ENCODE results near the gene MAP3K14. TPM values are rescaled to one million over a fixed set of nuclear protein-coding genes. Genes with fewer than 3 reads are reported as not detected.

Gene MAP3K14
- total and polyA plus RNA-seq, 10 of the 15 experiments (the other 5 are each of a cell fraction or from before 2014, with no cell fraction given) = 2.1 to 33.3 (median 19.7) TPM

DNA sequence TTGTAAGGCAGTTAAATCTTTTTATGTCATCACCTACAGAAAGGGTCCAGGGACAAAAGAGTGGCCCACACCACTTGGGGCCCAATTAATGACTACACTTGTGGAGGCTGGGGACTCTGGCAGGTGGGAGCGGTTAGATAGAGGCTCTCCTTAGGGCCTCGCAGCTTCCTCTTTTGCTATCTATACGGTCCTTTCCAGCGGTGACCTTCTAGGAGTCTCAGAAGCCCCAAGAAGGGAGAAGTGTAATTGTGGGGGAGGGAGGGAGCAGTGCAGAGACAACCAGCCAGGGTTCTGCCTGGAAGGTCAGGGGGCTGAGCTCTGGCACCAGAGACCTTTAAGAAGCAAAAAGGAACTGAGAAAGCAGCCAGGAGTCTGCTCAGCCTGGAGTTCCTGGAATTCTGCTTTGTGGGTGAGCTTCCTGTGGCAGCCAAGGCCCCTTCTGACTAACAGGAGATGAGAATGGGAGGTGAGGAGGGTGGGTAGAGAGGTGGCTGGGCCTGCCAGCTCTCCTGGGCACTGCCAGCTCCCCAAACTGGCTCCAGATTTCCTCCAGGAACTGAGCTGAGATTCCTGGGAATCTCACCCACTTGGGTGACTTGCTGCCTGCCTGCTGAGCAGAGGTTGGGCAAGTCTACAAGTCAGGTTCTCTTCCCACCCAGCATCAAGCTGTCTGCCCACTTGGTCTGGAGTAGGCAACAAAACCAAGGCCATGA is 16.3 kb upstream of the MAP3K14 start:
- no peaks in the 10 kb centered on the region for H3K27me3 ChIP-seq (replicated peaks in 1 of 2; ENCODE audit: control insufficient read depth in 2 of 2, insufficient read depth in 2 of 2, low read length in 1 of 2)
- no TSS peak for BruUV-seq (replicated peaks)
- peak overlapping the region; percentile 3; the same call in 1 of the 2 replicates for H3K4me3 ChIP-seq
- H3K36me3 ChIP-seq (ENCODE audit: control insufficient read depth in 2 of 2, insufficient read depth in 2 of 2, low read length in 1 of 2) = no peaks in the 10 kb centered on the region
- no peaks in the 10 kb centered on the region for H3K9me3 ChIP-seq (replicated peaks; ENCODE audit: control insufficient read depth, insufficient read depth, low read length)
- peaks cover 43% of the 10 kb centered on the region for H3K4me1 ChIP-seq (ENCODE audit: control insufficient read depth, insufficient read depth, low read length)
- ChIA-PET POLR2A (interaction anchor here (0.6 to 3.2 kb wide), 7 partner anchors 9 to 40 kb away, joined by 3 to 32 read pairs (median 4); partner anchors contain the start of gene MAP3K14), CTCF (interaction anchor here (0.6 to 1.9 kb wide), 9 partner anchors 12 to 57 kb away, joined by 3 to 7 read pairs (median 3); no protein-coding TSS in a partner anchor), SMC1A (ENCODE audit: uncharacterized antibody, unreplicated experiment) (interaction anchor here (0.8 to 2.5 kb wide), 12 partner anchors 10 to 107 kb away, joined by 3 to 15 read pairs (median 6); partner anchors contain the start of gene MAP3K14), RAD21 (ENCODE audit: unreplicated experiment) (interaction anchor here (0.7 to 2.4 kb wide), 10 partner anchors 17 to 136 kb away, joined by 3 to 22 read pairs (median 4); partner anchors contain the start of gene MAP3K14)
- in situ Hi-C loops (cut with MboI) = no loop called here
- H3K27ac ChIP-seq (ENCODE audit: control insufficient read depth, insufficient read depth) = peak overlapping the region; percentile 33
- FAIRE-seq (peak; percentile 93), ATAC-seq (peak; percentile 78), DNase-seq (ENCODE audit: low read depth, low spot score) (no peak)
- no peaks in the 10 kb centered on the region for H4K20me1 ChIP-seq (ENCODE audit: control insufficient read depth, insufficient read depth)
- no peak overlapping the region; the same call in 1 of the 2 replicates for H2AFZ ChIP-seq (ENCODE audit: control insufficient read depth, low read depth, low read length)
- H3K79me2 ChIP-seq (ENCODE audit: control insufficient read depth, insufficient read depth, low read length) = no peaks in the 10 kb centered on the region
- peak overlapping the region; percentile 85 for H3K4me2 ChIP-seq (ENCODE audit: control insufficient read depth, insufficient read depth)
- intact Hi-C loops (cut with micrococcal nuclease; ENCODE audit: unreplicated experiment) = no loop called here
- 5% methylated on average over 4 of the region's 4 CpGs for WGBS (ENCODE audit: insufficient coverage, insufficient replicate concordance, low lambda C conversion rate, missing lambda C conversion rate)
- H3K9ac ChIP-seq (ENCODE audit: control insufficient read depth, insufficient read depth, low read length) = peak overlapping the region; percentile 8; the same call in 1 of the 2 replicates
- TF ChIP-seq MTA2 (IDR thresholded peaks at IDR 0.05; ENCODE audit: low read depth) = peak; percentile 74
- TF ChIP-seq IKZF1 (conservative IDR thresholded peaks at IDR 0.05) = peak; percentile 96
- TF ChIP-seq SPI1 (IDR thresholded peaks at IDR 0.05; ENCODE audit: borderline replicate concordance, insufficient read depth, low read depth, low read length) = peak; percentile 87
- TF ChIP-seq RFX5 (IDR thresholded peaks at IDR 0.05; ENCODE audit: low read depth, low read length) = no peak
- no peak for TF ChIP-seq CHD4 (IDR thresholded peaks at IDR 0.05)
- peak; percentile 88 for TF ChIP-seq NR2F1 (conservative IDR thresholded peaks at IDR 0.05)
- TF ChIP-seq BRCA1 (IDR thresholded peaks at IDR 0.05; ENCODE audit: low read depth, low read length) = no peak
- peak; percentile 26; the same call in 1 of the 2 replicates for TF ChIP-seq NBN (IDR thresholded peaks at IDR 0.05)
- TF ChIP-seq BHLHE40 (IDR thresholded peaks at IDR 0.05; ENCODE audit: borderline replicate concordance in 1 of 2, low read depth in 2 of 2, low read length in 1 of 2) = peak in 1 of 2 experiments; percentile 9; a peak in 1 of 4 replicates
- no peak for TF ChIP-seq SUPT20H (IDR thresholded peaks at IDR 0.05; ENCODE audit: borderline replicate concordance, control insufficient read depth, low read depth, low read length)
- no peak for TF ChIP-seq ZNF622 (IDR thresholded peaks at IDR 0.05)
- TF ChIP-seq YY1 (IDR thresholded peaks at IDR 0.05; ENCODE audit: low read depth, low read length) = 0 out of 2 replicates have a peak, but pooled peaks have one; percentile 4
- 0 out of 2 replicates have a peak, but pooled peaks have one; percentile 52 for TF ChIP-seq GATAD2B (conservative IDR thresholded peaks at IDR 0.05; ENCODE audit: low read depth)
- TF ChIP-seq NFIC (IDR thresholded peaks at IDR 0.05; ENCODE audit: low read depth, low read length) = peak; percentile 62; the same call in 1 of the 2 replicates
- TF ChIP-seq, protein P1, sequence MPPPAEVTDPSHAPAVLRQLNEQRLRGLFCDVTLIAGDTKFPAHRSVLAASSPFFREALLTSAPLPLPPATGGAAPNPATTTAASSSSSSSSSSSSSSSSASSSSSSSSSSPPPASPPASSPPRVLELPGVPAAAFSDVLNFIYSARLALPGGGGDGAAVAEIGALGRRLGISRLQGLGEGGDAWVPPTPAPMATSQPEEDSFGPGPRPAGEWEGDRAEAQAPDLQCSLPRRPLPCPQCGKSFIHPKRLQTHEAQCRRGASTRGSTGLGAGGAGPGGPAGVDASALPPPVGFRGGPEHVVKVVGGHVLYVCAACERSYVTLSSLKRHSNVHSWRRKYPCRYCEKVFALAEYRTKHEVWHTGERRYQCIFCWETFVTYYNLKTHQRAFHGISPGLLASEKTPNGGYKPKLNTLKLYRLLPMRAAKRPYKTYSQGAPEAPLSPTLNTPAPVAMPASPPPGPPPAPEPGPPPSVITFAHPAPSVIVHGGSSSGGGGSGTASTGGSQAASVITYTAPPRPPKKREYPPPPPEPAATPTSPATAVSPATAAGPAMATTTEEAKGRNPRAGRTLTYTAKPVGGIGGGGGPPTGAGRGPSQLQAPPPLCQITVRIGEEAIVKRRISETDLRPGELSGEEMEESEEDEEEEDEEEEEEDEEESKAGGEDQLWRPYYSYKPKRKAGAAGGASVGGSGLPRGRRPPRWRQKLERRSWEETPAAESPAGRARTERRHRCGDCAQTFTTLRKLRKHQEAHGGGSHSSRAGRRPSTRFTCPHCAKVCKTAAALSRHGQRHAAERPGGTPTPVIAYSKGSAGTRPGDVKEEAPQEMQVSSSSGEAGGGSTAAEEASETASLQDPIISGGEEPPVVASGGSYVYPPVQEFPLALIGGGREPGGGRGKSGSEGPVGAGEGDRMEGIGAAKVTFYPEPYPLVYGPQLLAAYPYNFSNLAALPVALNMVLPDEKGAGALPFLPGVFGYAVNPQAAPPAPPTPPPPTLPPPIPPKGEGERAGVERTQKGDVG (CRISPR knock-in tag; IDR thresholded peaks at IDR 0.05) = no peak
- peak; percentile 94 to 96 for TF ChIP-seq IKZF2 (IDR thresholded peaks at IDR 0.05)
- 0 out of 2 replicates have a peak, but pooled peaks have one; percentile 45 for TF ChIP-seq MEF2A (IDR thresholded peaks at IDR 0.05; ENCODE audit: insufficient read depth, low read depth, low read length)
- peak; percentile 60; the same call in 1 of the 2 replicates for TF ChIP-seq BCL11A (IDR thresholded peaks at IDR 0.05; ENCODE audit: low read depth, low read length)
- TF ChIP-seq EP300 (IDR thresholded peaks at IDR 0.05; ENCODE audit: borderline replicate concordance in 1 of 2, control insufficient read depth in 1 of 2, low read depth in 2 of 2, low read length in 2 of 2) = peak in 1 of 2 experiments; percentile 42; a peak in 1 of 4 replicates
- TF ChIP-seq ETV6 (conservative IDR thresholded peaks at IDR 0.05 in 1 of 2, IDR thresholded peaks at IDR 0.05 in 1 of 2; ENCODE audit: borderline replicate concordance in 1 of 2, low read depth in 1 of 2) = peak in 1 of 2 experiments; percentile 22; a peak in 1 of 4 replicates
- no peak for TF ChIP-seq CHD2 (IDR thresholded peaks at IDR 0.05; ENCODE audit: borderline replicate concordance, low read depth, low read length)

Measured in GM12878 (cell line).